ENCODE results near the gene TMEM95. TPM values are rescaled to one million over a fixed set of nuclear protein-coding genes. Genes with fewer than 3 reads are reported as not detected.
A peak's percentile ranks its signal among the peaks of the same experiment; 100 is the strongest.

Gene TMEM95
- polyA plus RNA-seq, 1 experiment, result not detected

DNA sequence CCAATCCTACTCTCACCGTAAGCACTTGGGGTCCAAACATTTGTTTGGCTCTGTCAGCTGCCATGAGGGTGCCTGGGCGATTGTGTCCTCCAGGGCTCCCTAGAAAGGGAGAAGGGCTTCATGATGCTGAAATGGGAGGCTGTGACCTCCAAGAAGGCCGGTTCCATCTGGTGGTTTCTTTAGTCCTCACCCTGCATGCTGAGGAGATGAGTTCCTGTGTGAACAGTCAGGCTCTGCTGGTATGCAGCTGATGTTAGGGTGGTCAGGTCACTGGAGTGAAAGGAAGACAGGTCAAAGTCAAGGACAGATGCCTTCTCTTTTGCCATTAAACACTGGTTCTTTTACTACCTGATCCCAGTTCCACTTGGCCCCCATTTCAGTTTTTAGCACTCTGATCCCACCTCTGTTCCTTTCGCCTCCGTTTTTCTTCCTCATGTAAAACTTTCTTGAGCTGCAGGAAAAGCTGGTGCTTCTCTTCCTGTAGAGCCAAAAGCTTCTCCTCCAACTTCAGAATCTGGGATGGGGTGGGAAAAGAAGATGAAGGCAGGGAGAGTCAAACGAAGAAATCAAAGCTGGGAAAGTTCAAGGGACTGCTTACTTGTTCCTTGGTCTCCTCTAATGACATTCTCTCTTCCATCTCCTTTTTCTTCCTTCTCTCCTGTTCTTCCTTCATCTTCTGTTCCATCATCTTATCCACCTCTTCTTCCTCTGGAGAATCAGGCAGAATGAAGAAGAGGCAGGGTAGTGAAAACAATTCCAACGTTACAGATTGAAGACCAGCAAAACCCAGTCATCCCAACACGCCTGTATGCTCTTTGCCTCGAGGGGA is 40.9 kb upstream of the TMEM95 start:
- Histone ChIP-seq H3K4me3 (ENCODE audit: low read depth, low read length) (peak overlapping the region; percentile 91), H3K36me3 (ENCODE audit: control insufficient read depth, insufficient read depth, low read length) (peaks cover 50% of the 10 kb centered on the region), H3K27me3 (ENCODE audit: control insufficient read depth, insufficient read depth, low read length) (no peaks in the 10 kb centered on the region)
- POLR2A ChIA-PET, result interaction anchor here (1.3 kb wide), 1 partner anchor 15 kb away, joined by 3 read pairs; the partner anchor contains the start of gene NEURL4
- DNase-seq (ENCODE audit: low read depth), result no peak
- TF ChIP-seq CTCF (IDR thresholded peaks at IDR 0.05; ENCODE audit: insufficient read depth, low read depth, low read length), result no peak
- CTCF ChIA-PET, result interaction anchor here (0.6 to 3.4 kb wide), 5 partner anchors 11 to 90 kb away, joined by 3 to 22 read pairs (median 4); no protein-coding TSS in a partner anchor

DNA sequence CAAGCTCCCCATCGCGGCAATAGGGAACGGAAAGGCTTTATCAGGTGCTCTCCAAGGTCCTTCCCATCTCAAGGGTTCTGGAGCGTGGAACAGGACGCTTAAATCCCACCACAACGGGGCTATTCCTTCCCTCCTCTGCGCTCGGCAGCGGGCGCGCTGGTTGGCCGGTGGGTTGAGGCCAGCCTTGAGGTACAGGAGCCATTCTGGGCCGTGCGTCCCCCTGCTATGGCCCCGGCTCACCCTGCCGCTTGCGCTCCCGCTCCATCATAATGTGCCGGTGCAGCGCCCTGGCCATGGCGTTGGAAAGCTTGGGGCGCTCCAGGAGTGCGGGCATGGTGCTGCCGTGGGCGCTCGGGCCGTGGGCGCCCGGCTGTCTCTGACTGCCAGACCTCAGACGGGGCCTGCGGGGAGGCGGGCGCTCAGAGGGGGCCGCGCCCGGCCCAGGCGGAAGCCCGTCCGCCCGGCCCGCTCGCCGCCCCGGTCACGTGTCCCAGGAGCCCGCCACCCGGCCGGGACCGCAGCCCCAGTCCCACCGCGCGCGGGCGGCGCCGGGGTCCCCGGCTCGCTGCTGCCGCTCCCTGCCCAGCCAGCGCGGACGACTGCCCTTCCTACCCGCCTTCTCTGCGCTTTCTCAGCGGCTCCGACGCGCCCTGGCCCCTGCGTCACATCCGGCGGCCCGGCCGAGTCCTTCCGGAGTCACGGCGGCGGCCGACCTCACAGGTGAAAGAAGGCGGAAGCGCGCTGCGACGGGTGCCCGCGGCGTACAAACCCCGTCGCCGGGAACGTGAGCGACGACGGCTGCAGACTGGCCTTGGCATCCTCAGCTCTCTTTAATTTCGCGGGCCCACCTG is 40.0 kb upstream of the TMEM95 start, which contains the start of gene GPS2:
Gene GPS2 (minus strand): TSS at position 642 of the 851 bp plus-strand sequence. CDS start 308 bp downstream, at position 334.
- peak within 1 kb of the TSS; percentile 91 for H3K4me3 ChIP-seq (ENCODE audit: low read depth, low read length)
- DNase-seq (ENCODE audit: low read depth), result peak; percentile 20
- H3K27me3 ChIP-seq (ENCODE audit: control insufficient read depth, insufficient read depth, low read length), result no peaks in the 10 kb centered on the region
- ChIA-PET CTCF (interaction anchor here (1.0 to 3.4 kb wide), 3 partner anchors 10 to 26 kb away, joined by 3 to 22 read pairs (median 4); no protein-coding TSS in a partner anchor), POLR2A (interaction anchor here (0.6 to 1.3 kb wide), 2 partner anchors 14 to 141 kb away, joined by 3 to 9 read pairs; partner anchors contain the start of gene NEURL4)
- peaks cover 46% of the 10 kb centered on the region for H3K36me3 ChIP-seq (ENCODE audit: control insufficient read depth, insufficient read depth, low read length)
- no peak for TF ChIP-seq CTCF (IDR thresholded peaks at IDR 0.05; ENCODE audit: insufficient read depth, low read depth, low read length)

GRCh38 chr17:7315570-7316235 is 39.3 kb upstream of the TMEM95 start:
- no peak for DNase-seq (ENCODE audit: low read depth)
- Histone ChIP-seq H3K36me3 (ENCODE audit: control insufficient read depth, insufficient read depth, low read length) (peaks cover 46% of the 10 kb centered on the region), H3K27me3 (ENCODE audit: control insufficient read depth, insufficient read depth, low read length) (no peaks in the 10 kb centered on the region), H3K4me3 (ENCODE audit: low read depth, low read length) (peak overlapping the region; percentile 91)
- no peak for TF ChIP-seq CTCF (IDR thresholded peaks at IDR 0.05; ENCODE audit: insufficient read depth, low read depth, low read length)
- CTCF ChIA-PET, result interaction anchor here (1.3 kb wide), 1 partner anchor 25 kb away, joined by 4 read pairs; no protein-coding TSS in a partner anchor
- POLR2A ChIA-PET, result interaction anchor here (0.6 kb wide), 1 partner anchor 140 kb away, joined by 9 read pairs; no protein-coding TSS in a partner anchor

GRCh38 chr17:7317161-7317803 is 37.7 kb upstream of the TMEM95 start:
- ChIA-PET CTCF (interaction anchor here (0.6 to 1.7 kb wide), 3 partner anchors 12 to 46 kb away, joined by 3 to 5 read pairs (median 4); partner anchors contain the start of gene NEURL4), POLR2A (no interaction called here)
- Histone ChIP-seq H3K36me3 (ENCODE audit: control insufficient read depth, insufficient read depth, low read length) (peaks cover 50% of the 10 kb centered on the region), H3K27me3 (ENCODE audit: control insufficient read depth, insufficient read depth, low read length) (no peaks in the 10 kb centered on the region), H3K4me3 (ENCODE audit: low read depth, low read length) (no peak overlapping the region)
- DNase-seq (ENCODE audit: low read depth), result no peak
- TF ChIP-seq CTCF (IDR thresholded peaks at IDR 0.05; ENCODE audit: insufficient read depth, low read depth, low read length), result no peak
